Activated T-cell treated with anti-CD3 and anti-CD28 coated beads, Interleukin-2, amount 50 U/mL, for 72 hours (primary cell): ENCODE data around the gene PHGDH. TPM values are rescaled to one million over a fixed set of nuclear protein-coding genes. Genes with fewer than 3 reads are reported as not detected.

Experiments
- ATAC-seq, 2 donors: fragments of 150-1000 bp; cut with Tn5 transposase; replicated peaks in 1 of 2; 2 replicates each; pipeline ENCODE4 v1.10.0; 2021; ENCODE audit warnings: moderate library complexity in 2 of 2, mild to moderate bottlenecking in 1 of 2
- DNase-seq, 2 donors: peaks; one replicate each; pipeline ENCODE4 v3.0.0; 2021 to 2022; ENCODE audit warnings: mixed read lengths in 1 of 2
- H3K27ac Mint-ChIP-seq: one replicate; pipeline ENCODE4 v1.8.0; 2022; ENCODE audit warnings: mild to moderate bottlenecking, moderate library complexity, mixed read lengths
- H3K27me3 Mint-ChIP-seq: one replicate; pipeline ENCODE4 v1.8.0; 2022; ENCODE audit warnings: low read depth, mixed read lengths
- H3K36me3 Mint-ChIP-seq, 2 donors: one replicate each; pipeline ENCODE4 v1.8.0; 2022; ENCODE audit warnings: mixed read lengths in 2 of 2, mild to moderate bottlenecking in 1 of 2; ENCODE audit not compliant: insufficient read depth in 2 of 2
- H3K4me1 Mint-ChIP-seq: one replicate; pipeline ENCODE4 v1.8.0; 2022; ENCODE audit warnings: low read depth, mixed read lengths
- H3K4me3 Mint-ChIP-seq, 2 donors: one replicate each; pipeline ENCODE4 v1.8.0; 2022; ENCODE audit warnings: mild to moderate bottlenecking in 2 of 2, mixed read lengths in 2 of 2, moderate library complexity in 2 of 2
- H3K9me3 Mint-ChIP-seq, 2 donors: one replicate each; pipeline ENCODE4 v1.8.0; 2022; ENCODE audit warnings: mixed read lengths in 2 of 2
- total RNA-seq, 2 donors: library from RNA; stranded (reverse); gene quantifications; one replicate each; pipeline ENCODE4 v1.2.3, GENCODE V29; 2022

PHGDH gene
- total RNA-seq, result 100 to 1,000 TPM; 431 to 452 TPM

DNA sequence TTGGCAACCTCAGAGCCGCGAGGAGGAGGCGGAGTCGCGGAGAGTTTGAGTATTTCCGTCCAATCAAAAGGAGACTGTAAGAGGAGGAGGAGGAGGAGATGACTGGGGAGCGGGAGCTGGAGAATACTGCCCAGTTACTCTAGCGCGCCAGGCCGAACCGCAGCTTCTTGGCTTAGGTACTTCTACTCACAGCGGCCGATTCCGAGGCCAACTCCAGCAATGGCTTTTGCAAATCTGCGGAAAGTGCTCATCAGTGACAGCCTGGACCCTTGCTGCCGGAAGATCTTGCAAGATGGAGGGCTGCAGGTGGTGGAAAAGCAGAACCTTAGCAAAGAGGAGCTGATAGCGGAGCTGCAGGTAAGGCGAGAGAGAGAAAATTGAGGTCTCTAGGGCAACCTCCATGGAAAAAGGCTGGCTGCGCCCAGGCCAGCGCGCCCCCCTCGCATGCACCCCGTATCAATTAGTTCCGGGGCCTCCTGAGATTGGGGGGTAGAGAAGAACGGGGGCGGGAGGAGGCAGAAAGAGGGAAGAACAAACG, at the start of gene PHGDH:
Gene PHGDH, plus strand, starts transcription at position 131 of the 538 bp plus-strand sequence. Its CDS starts 89 bp downstream, at position 220.
- peaks cover 16 to 30% of the 10 kb centered on the region in 2 donors for H3K36me3 Mint-ChIP-seq
- peaks cover 8% of the 10 kb centered on the region for H3K27me3 Mint-ChIP-seq
- peak; percentile 70 to 77 for DNase-seq
- H3K4me3 Mint-ChIP-seq, result peak within 1 kb of the TSS; percentile 88 to 96
- H3K9me3 Mint-ChIP-seq, result no peaks in the 10 kb centered on the region
- peaks cover 40% of the 10 kb centered on the region for H3K4me1 Mint-ChIP-seq
- peak within 1 kb of the TSS; percentile 96 for H3K27ac Mint-ChIP-seq
- peak; percentile 83 to 84 for ATAC-seq

DNA sequence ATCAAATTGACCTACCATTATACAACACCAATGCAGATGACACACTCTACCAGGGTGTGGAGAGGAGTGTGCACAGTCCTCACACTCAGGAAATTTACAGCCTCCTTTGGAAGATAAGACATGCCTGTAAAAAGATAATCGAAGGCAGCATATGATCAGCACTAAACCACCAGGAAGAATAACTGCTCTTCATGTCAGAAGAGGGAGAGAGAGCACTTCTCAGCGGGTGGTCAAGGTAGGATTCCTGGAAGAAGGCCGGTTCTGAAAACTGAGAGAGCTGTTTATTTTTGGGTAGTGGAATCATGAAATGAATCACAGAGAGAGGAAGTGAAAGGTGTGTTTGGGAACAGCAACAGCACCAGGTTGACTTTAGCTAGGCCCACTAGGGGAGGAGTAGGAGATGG, 49.7 kb upstream of the PHGDH start:
- no peak for DNase-seq
- H3K27me3 Mint-ChIP-seq, result peaks cover 32% of the 10 kb centered on the region
- no peak overlapping the region for H3K27ac Mint-ChIP-seq
- no peaks in the 10 kb centered on the region for H3K9me3 Mint-ChIP-seq
- ATAC-seq, result no peak
- no peaks in the 10 kb centered on the region for H3K36me3 Mint-ChIP-seq
- H3K4me1 Mint-ChIP-seq, result peaks cover 6% of the 10 kb centered on the region
- no peak overlapping the region for H3K4me3 Mint-ChIP-seq

DNA sequence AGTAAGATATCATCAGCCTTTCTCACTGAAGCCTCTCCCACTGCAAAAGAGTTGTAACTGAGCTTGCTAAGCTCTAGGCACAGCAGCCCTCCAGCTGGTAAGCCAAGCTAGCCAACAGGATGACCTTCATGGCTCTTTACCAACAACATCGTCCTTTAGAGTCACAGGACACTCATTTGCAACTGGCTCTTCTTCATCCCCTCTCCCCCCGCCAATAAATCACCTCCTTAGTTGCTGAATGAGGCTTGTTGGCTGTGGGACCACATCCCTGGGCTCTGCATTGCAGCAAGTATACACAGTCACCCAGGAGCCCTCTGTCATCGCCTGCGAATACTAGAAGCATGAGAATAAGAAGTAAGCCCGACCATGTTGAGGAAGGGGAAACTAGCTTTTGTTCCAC, 47.7 kb upstream of the PHGDH start:
- no peaks in the 10 kb centered on the region for H3K9me3 Mint-ChIP-seq
- no peak overlapping the region for H3K27ac Mint-ChIP-seq
- no peak overlapping the region for H3K4me3 Mint-ChIP-seq
- H3K36me3 Mint-ChIP-seq, result no peaks in the 10 kb centered on the region
- ATAC-seq (no peak), DNase-seq (no peak)
- peaks cover 6% of the 10 kb centered on the region for H3K4me1 Mint-ChIP-seq
- peaks cover 32% of the 10 kb centered on the region for H3K27me3 Mint-ChIP-seq

DNA sequence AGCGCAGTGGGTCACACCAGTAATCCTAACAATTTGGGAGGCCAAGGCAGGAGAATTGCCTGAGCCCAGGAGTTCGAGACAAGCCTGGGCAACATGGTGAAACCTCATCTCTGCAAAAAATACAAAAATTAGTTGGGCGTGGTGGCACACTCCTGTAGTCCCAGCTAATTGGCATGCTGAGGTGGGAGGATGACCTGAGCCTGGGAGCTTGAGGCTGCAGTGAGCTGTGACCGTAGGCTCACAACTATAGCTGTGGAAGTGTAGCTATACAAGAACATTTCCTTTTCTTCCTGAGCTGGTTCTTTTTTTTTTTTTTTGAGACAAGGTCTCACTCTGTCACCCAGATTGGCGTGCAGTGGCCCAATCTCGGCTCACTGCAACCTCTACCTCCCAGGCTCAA, 44.6 kb upstream of the PHGDH start:
- Mint-ChIP-seq H3K27ac (no peak overlapping the region), H3K9me3 (no peaks in the 10 kb centered on the region), H3K36me3 (no peaks in the 10 kb centered on the region), H3K4me1 (peaks cover 2% of the 10 kb centered on the region), H3K4me3 (no peak overlapping the region), H3K27me3 (peaks cover 20% of the 10 kb centered on the region)
- DNase-seq (no peak), ATAC-seq (no peak)

DNA sequence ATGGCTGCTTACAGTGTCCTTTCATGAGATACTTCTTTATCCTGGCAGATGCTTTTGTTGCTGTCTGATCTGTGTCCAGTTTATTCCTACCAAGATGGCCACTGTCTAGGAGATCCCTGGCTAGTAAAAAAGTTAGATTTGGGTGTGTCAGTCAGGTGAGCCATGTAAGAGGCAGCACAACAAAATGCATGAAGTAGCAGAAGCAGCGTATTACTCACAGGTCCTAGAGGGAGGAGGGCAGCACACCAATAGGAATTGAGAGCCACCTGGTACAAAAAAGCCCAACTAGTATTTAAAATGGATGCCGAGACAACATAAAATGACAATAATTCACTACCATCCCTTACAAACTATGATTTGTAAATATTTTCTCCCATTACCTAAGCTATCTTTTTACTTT, 40.8 kb upstream of the PHGDH start:
- H3K27ac Mint-ChIP-seq, result no peak overlapping the region
- no peaks in the 10 kb centered on the region for H3K36me3 Mint-ChIP-seq
- H3K9me3 Mint-ChIP-seq, result no peaks in the 10 kb centered on the region
- no peak for DNase-seq
- H3K27me3 Mint-ChIP-seq, result peaks cover 26% of the 10 kb centered on the region
- no peak for ATAC-seq
- peaks cover 7% of the 10 kb centered on the region for H3K4me1 Mint-ChIP-seq
- H3K4me3 Mint-ChIP-seq, result no peak overlapping the region

DNA sequence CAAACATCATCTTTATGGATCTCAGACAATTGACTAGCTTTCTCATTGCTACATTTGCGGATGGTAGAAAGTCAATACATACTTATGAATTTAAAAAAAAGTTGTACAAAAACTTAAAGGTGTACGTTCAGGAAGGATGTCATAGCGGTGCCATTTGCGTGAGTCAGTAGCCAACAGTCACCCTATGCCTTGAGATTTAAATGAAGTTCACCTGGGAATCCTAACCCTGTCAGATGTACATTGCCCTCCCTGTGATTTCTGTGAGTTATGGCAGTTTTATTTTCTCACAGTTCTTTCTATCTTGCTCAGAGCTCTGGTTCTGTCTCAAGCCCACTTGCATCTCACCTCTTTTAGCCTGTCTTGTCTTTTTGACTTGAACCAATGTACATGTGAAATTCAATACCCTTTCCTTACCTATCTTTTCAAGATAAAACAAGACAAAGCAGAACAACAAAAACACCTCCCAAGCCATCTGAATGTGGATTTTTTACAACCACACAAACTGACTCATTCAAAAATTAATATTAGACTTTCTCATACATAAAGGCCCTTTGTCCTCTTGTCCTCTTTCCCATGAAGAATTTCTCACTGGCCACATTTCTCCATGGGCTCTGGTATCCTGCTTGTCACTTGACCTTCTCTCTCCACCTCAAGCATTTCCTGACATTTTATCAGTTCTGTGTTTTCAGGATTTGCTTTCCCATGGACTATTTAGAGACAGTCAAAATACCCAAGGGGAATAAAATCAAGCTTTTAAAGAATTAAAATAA, 38.4 kb upstream of the PHGDH start:
- Mint-ChIP-seq H3K27me3 (peaks cover 26% of the 10 kb centered on the region), H3K27ac (no peak overlapping the region), H3K36me3 (no peaks in the 10 kb centered on the region), H3K9me3 (no peaks in the 10 kb centered on the region), H3K4me3 (no peak overlapping the region), H3K4me1 (peaks cover 7% of the 10 kb centered on the region)
- DNase-seq (no peak), ATAC-seq (no peak)

DNA sequence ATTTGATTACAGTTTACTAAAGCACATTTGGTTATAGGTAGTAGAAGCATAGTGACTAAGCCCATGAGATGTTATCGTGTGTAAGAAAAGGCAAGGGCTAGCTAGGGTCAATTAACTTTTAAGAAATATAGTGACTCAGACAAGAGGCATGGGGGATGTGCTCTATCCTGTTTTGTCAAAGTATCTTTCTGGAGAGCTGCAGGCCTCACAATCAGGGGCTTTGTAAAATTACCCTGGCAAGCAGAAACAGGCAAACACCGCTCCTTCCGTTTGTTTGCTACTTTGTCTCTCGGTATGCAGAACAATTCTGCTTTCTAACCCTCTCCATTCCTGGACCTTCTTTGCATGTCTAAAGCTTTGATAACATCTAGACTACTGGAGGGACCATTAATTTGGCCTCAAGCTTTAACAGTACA, 37.6 kb upstream of the PHGDH start:
- no peak overlapping the region for H3K27ac Mint-ChIP-seq
- H3K4me3 Mint-ChIP-seq, result no peak overlapping the region
- peaks cover 7% of the 10 kb centered on the region for H3K4me1 Mint-ChIP-seq
- H3K27me3 Mint-ChIP-seq, result peaks cover 26% of the 10 kb centered on the region
- no peak for DNase-seq
- H3K9me3 Mint-ChIP-seq, result no peaks in the 10 kb centered on the region
- no peaks in the 10 kb centered on the region for H3K36me3 Mint-ChIP-seq
- no peak for ATAC-seq

DNA sequence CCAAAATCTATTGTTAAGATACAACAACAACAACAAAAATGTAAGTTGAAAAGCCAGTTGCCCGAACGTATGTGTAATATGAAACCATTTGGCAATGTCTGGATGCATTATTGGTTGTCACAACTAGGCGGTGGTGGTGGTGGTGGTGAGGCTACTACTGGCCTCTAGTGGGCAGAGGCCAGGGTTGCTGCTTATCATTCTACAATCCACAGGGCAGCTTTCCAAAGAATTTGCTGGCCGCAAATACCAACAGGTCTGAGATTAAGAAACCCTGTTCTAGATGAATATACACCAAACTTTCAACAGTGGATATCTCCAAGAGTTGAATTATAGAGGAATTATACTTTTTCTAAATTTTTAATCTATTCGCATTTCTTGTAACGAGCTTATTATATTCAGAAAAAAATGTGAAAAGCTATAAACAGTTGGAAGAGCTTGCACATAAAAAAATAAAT, 36.9 kb upstream of the PHGDH start:
- Mint-ChIP-seq H3K4me1 (peaks cover 7% of the 10 kb centered on the region), H3K36me3 (no peaks in the 10 kb centered on the region), H3K4me3 (no peak overlapping the region), H3K27ac (no peak overlapping the region), H3K27me3 (peaks cover 24% of the 10 kb centered on the region), H3K9me3 (no peaks in the 10 kb centered on the region)
- peak in 1 of 2 donors; percentile 43 for DNase-seq
- ATAC-seq, result peak in 1 of 2 donors; percentile 74

DNA sequence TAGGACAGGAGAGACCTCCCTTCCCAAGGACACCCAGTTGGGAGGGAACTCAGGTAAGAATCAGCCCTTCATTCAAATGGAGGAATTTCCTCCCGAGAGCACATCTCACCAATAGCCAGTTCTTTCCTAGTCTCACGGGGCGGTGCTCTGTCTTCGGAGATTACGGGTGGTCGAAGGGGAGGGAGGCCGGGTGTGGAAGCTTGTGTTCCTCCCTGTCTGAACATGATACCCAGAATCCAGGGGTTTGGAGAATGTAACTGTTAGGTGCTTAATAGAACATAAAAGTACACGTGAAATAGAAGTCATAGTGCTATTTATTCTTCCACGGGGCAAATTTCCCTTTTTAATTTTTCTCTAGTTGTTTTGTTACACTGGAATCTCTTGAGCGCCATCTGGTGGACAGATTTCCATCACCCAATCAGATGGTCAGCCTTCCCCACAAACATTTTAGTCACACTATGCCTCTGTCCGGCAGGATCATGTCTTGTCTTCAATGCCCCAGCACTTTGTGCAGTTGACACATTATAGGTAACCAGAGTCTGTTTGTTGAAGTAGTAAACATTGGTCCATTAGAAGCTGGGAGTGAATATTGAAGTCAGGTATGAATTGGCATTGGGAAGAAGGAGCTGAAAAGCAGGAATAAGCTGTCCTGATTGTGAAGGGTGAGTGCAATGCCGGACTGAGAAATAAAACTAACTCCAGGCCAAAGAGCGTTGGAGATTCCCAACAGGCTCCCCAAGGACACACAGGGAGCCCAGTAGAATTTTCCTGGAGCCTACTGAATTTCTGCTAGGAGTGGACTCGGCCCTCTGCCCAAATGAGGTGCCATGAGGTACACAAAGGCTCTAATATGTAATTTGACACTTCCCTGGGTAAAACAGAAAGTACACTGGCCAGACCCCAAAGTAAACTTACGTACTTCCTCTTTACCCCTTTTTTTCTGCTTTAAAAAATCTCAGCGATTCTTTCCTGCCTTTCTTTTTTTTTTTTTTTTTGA, 36.1 kb upstream of the PHGDH start:
- Mint-ChIP-seq H3K9me3 (no peaks in the 10 kb centered on the region), H3K4me3 (peak overlapping the region; percentile 56 to 62), H3K4me1 (peaks cover 7% of the 10 kb centered on the region), H3K27ac (no peak overlapping the region), H3K27me3 (peaks cover 20% of the 10 kb centered on the region), H3K36me3 (no peaks in the 10 kb centered on the region)
- peak; percentile 67 to 72 for DNase-seq
- peak; percentile 54 to 69 for ATAC-seq

DNA sequence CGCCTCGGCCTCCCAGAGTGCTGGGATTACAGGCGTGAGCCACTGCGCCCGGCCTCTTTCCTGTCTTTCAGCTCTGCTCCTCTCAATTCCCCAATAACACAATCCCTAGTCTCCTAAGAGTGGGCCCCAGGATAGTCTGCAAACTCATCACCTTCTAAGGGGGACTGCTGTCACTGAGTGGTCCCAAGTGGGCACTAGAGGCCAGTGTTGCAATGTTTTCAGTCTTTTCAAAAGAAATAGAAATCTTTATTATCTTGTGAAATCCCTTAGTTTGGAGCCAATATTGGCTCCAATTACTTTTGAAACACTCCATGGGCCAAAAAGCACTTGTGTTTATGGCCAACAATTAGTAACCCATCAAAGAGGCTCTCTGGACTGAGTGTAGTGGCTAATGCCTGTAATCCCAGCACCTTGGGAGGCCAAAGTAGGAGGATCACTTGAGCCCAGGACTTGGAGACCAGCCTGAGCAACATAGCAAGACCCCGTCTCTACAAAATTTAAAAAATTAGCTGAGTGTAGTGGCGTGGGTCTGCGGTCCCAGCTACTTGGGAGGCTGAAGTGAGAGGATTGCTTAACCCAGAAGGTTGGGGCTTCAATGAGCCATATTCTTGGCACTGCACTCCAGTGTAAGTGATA, 35.0 kb upstream of the PHGDH start:
- Mint-ChIP-seq H3K27me3 (peaks cover 20% of the 10 kb centered on the region), H3K36me3 (no peaks in the 10 kb centered on the region), H3K27ac (no peak overlapping the region), H3K4me1 (peaks cover 7% of the 10 kb centered on the region), H3K9me3 (no peaks in the 10 kb centered on the region), H3K4me3 (no peak overlapping the region)
- ATAC-seq (no peak), DNase-seq (no peak)

DNA sequence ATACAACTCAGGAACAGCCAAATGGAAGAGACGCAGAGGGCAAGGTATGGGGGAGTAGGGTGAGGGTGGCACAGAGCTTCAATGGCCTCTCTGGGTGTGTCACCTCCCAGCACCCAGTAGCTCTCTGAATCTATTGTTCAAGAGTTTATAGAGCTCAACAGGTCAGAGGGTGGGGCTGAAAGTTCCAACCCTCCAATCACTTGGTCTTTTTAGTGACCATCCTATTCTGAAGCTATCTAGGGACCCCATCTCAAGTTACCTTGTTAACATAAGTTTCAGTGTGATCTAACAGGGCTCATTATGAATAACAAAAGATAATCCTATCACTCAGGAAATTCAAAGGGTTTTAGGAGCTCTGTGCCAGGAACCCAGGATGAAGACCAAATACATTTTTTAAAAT, 32.5 kb upstream of the PHGDH start:
- Mint-ChIP-seq H3K4me3 (no peak overlapping the region), H3K4me1 (peaks cover 7% of the 10 kb centered on the region), H3K27ac (no peak overlapping the region), H3K36me3 (no peaks in the 10 kb centered on the region), H3K27me3 (peaks cover 5% of the 10 kb centered on the region), H3K9me3 (no peaks in the 10 kb centered on the region)
- ATAC-seq (no peak), DNase-seq (no peak)

DNA sequence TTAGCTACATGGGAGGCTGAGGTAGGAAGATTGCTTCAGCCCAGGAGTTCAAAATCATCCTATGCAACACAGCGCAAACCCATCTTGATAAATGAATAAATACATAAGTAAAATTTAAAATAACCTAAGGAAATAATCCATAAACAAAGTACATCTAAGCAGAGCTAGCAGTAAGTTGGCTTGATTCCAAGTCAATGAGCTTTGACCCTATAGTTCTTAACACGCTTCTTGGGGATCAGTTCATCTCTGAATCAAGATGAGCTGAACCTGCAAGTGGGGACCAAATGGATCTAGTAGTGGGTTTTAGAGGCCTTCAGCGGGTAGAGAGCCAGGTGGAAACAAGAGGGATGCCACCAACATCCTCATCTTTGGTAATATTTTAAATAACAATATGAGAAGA, 31.5 kb upstream of the PHGDH start:
- H3K36me3 Mint-ChIP-seq, result no peaks in the 10 kb centered on the region
- H3K27me3 Mint-ChIP-seq, result peaks cover 5% of the 10 kb centered on the region
- no peak overlapping the region for H3K27ac Mint-ChIP-seq
- DNase-seq (no peak), ATAC-seq (no peak)
- H3K9me3 Mint-ChIP-seq, result no peaks in the 10 kb centered on the region
- no peak overlapping the region for H3K4me3 Mint-ChIP-seq
- H3K4me1 Mint-ChIP-seq, result peaks cover 7% of the 10 kb centered on the region
